ENCODE data around the gene LRRC26.
A peak's percentile ranks its signal among the peaks of the same experiment; 100 is the strongest.

LRRC26 gene

DNA sequence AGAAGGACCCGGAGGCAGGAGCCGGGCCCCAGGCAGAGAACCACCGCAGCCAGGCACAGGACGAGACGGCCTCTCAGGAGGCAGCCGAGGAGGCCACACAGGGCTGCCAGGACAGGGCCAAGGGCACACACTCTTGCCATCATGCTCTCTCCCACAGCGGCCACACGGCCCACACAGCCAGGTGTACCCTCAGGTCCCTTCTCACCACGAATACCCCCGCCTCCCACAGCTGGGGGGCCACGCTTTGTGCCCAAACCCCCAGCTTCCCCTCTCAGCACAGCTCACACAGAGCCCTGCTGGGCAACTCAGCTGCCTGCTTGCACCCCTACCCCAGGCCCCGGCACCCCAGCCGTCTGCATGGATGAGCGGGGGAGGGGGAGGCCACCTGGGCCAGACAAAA is 23.9 kb upstream of the LRRC26 start:
- ATAC-seq (replicated peaks) (no peak), DNase-seq (no peak)
- H3K27me3 Mint-ChIP-seq, result no peaks in the 10 kb centered on the region
- H3K4me3 Mint-ChIP-seq, result no peak overlapping the region
- no peaks in the 10 kb centered on the region for H3K9me3 Mint-ChIP-seq
- no peak overlapping the region for H3K27ac Mint-ChIP-seq
- H3K36me3 Mint-ChIP-seq (ENCODE audit: insufficient read depth), result peaks cover 18% of the 10 kb centered on the region
- H3K4me1 Mint-ChIP-seq (ENCODE audit: low read depth in 2 of 2), result peaks cover 16% of the 10 kb centered on the region in 2 donors

GRCh38 chr9:137192859-137193258 is 23.0 kb upstream of the LRRC26 start:
- no peaks in the 10 kb centered on the region for H3K27me3 Mint-ChIP-seq
- no peak overlapping the region for H3K27ac Mint-ChIP-seq
- H3K9me3 Mint-ChIP-seq, result no peaks in the 10 kb centered on the region
- no peak overlapping the region for H3K4me3 Mint-ChIP-seq
- no peak for ATAC-seq (replicated peaks)
- peaks cover 25% of the 10 kb centered on the region for H3K36me3 Mint-ChIP-seq (ENCODE audit: insufficient read depth)
- DNase-seq, result no peak
- peaks cover 16 to 18% of the 10 kb centered on the region in 2 donors for H3K4me1 Mint-ChIP-seq (ENCODE audit: low read depth in 2 of 2)

DNA sequence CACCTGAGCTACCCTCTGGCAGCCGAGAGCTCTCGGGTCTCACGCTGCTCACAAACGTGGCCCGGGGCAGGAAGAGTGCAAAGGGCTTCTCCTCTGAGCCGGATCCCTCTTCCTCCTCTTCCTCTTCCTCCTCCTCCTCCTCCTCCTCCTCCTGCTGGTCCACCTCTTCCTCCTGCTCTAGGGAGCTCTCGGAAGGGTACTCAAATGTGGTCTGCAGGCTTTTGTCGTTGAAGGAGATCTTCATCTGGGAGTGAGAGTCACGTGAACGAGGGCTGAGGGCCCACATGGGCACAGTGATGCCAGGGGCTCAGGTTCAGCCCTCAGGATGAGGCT is 22.6 kb upstream of the LRRC26 start:
- DNase-seq, result no peak
- Mint-ChIP-seq H3K9me3 (no peaks in the 10 kb centered on the region), H3K4me1 (ENCODE audit: low read depth in 2 of 2) (peaks cover 19 to 23% of the 10 kb centered on the region in 2 donors), H3K4me3 (no peak overlapping the region), H3K36me3 (ENCODE audit: insufficient read depth) (peaks cover 30% of the 10 kb centered on the region), H3K27me3 (no peaks in the 10 kb centered on the region), H3K27ac (no peak overlapping the region)
- no peak for ATAC-seq (replicated peaks)

- H3K27ac Mint-ChIP-seq, result peak overlapping the region in 1 of 2 donors; percentile 95
- no peak for ATAC-seq (replicated peaks)
- peaks cover 34% of the 10 kb centered on the region for H3K36me3 Mint-ChIP-seq (ENCODE audit: insufficient read depth)
- peaks cover 23 to 25% of the 10 kb centered on the region in 2 donors for H3K4me1 Mint-ChIP-seq (ENCODE audit: low read depth in 2 of 2)
- no peak for DNase-seq
- H3K9me3 Mint-ChIP-seq, result no peaks in the 10 kb centered on the region
- H3K27me3 Mint-ChIP-seq, result no peaks in the 10 kb centered on the region
- no peak overlapping the region for H3K4me3 Mint-ChIP-seq
Measured at GRCh38 chr9:137191691-137192447, 22.0 kb upstream of the LRRC26 start.

- H3K4me1 Mint-ChIP-seq (ENCODE audit: low read depth in 2 of 2), result peaks cover 29% of the 10 kb centered on the region in 2 donors
- ATAC-seq (replicated peaks) (no peak), DNase-seq (no peak)
- peak overlapping the region; percentile 86 to 95 for H3K27ac Mint-ChIP-seq
- no peaks in the 10 kb centered on the region for H3K27me3 Mint-ChIP-seq
- H3K36me3 Mint-ChIP-seq (ENCODE audit: insufficient read depth), result peaks cover 34% of the 10 kb centered on the region
- no peaks in the 10 kb centered on the region for H3K9me3 Mint-ChIP-seq
- H3K4me3 Mint-ChIP-seq, result peak overlapping the region in 1 of 2 donors; percentile 51
Measured at GRCh38 chr9:137191245-137191644, 21.4 kb upstream of the LRRC26 start.

DNA sequence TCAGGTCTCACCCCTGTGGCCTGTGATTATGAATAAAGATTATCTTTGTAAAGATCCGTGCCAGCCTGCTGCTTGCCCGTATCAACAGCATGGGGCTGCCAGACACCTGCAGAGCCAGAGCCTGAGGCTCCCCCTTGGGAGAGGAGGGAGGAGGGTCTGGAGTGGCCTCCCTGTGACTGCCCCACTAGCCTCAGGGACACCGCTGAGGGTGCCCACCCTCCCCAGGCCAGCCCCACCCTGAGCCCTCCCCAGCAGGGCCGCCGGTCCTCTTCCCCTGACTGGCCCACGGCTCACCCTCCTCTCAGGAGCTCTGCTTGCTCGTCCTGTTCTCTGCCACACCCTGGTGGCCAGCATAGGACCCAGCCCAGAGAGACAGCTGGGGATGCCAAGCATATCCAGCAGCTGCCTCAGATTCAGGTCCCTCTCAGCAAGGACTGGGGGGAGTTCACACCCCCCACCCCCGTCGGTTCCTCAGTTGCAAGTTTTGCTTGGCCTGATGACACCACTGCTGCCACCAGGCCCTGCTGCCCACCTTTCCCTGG is 20.5 kb upstream of the LRRC26 start:
- peak overlapping the region; percentile 91 to 92 for H3K4me3 Mint-ChIP-seq
- ATAC-seq (replicated peaks) (no peak), DNase-seq (no peak)
- peak overlapping the region; percentile 86 to 95 for H3K27ac Mint-ChIP-seq
- peaks cover 34% of the 10 kb centered on the region for H3K36me3 Mint-ChIP-seq (ENCODE audit: insufficient read depth)
- no peaks in the 10 kb centered on the region for H3K27me3 Mint-ChIP-seq
- H3K9me3 Mint-ChIP-seq, result no peaks in the 10 kb centered on the region
- H3K4me1 Mint-ChIP-seq (ENCODE audit: low read depth in 2 of 2), result peaks cover 29 to 31% of the 10 kb centered on the region in 2 donors

DNA sequence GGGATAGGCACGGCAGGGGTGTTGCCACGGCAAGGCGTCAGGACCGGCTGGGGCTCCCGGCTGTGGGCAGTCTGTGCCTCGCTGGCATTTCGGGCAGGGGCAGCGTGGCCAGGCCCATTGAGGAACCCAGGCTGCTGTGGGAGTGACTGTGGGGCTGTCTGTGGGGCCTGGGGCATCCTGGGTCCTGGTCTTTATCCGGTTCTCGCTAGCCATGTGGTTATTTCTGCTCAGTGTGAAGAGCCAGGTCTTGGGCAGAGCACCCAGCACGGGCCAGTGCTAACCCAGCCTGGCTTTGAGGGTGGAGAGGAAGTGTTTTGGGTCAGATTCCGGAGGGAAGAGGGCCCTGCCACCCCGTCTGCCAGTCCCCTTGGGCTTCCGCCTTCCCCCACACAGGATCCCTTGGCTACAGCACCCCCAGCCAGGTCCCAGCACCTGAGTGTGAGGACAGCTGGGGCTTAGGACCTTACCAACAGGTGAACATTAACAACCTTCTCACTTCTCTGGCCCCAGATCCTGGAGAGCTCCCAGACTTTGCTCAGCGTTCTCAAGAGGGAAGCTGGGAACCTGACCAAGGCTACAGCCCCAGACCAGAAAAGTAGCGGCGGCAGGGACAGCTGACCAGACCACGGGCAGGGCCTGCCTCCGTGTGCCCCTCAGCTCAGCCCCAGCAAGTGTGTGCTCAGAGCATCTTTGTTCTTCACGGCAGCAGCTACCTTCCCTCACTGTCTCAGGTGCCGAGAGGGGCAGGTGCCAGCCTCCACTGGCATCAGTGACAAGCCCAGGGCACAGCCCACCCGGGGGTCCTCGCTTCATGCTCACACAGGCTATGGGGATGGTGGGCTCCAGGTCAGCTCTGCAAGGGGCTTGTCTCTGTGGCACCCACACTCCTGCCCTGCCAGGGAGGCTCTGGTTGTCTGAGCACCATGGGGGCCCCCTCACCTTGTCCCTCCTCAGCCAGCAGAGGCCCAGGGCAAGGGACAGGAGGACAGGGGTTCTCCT is 19.7 kb upstream of the LRRC26 start:
- Mint-ChIP-seq H3K27me3 (no peaks in the 10 kb centered on the region), H3K4me3 (peak overlapping the region; percentile 91 to 92)
- no peak for ATAC-seq (replicated peaks)

DNA sequence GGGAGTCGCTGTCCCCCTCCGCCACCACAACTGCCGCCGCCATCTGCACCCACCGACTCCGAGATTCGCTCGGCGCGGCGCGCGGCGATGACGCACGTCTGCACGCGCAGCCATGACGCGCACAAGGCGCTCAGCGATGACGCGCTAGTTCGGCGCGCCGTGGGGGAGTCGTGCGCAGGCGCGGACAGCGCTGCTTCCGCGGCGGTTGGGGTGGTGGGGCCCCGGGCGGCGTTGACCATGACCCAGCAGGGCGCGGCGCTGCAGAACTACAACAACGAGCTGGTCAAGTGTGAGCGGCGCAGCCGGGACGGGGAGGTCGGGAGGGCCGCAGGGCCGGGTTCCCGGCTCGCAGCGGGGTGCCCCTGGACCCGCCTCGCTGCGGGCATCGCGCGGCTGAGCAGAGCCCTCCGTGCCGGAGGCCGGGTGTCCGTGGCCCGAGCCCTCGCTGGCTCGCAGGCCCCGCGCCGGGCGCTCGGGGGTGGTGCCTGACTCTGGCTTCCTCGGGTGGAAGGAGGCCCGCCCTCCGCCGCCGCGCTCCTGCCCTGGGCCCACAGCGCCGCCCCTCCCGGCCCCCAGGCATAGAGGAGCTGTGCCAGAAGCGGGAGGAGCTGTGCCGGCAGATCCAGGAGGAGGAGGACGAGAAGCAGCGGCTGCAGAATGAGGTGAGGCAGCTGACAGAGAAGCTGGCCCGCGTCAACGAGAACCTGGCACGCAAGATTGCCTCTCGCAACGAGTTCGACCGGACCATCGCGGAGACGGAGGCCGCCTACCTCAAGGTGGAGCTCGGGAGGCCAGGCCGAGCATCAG is 18.8 kb upstream of the LRRC26 start, which contains the start of the genes ANAPC2 and SSNA1:
Gene ANAPC2, minus strand, starts transcription at position 71 of the 807 bp plus-strand sequence. Its CDS starts 28 bp downstream, at position 43.
Gene SSNA1, plus strand, starts transcription at position 187 of the 807 bp plus-strand sequence. Its CDS starts 51 bp downstream, at position 238.
- peak; percentile 79 for ATAC-seq (replicated peaks)
- peaks cover 46% of the 10 kb centered on the region for H3K36me3 Mint-ChIP-seq (ENCODE audit: insufficient read depth)
- DNase-seq, result peak; percentile 92 to 96 (median 96)
- H3K27ac Mint-ChIP-seq, result peak within 1 kb of the TSS; percentile 82 to 95
- no peaks in the 10 kb centered on the region for H3K9me3 Mint-ChIP-seq
- H3K27me3 Mint-ChIP-seq, result no peaks in the 10 kb centered on the region
- H3K4me3 Mint-ChIP-seq, result peak within 1 kb of the TSS; percentile 91 to 92
- peaks cover 36 to 40% of the 10 kb centered on the region in 2 donors for H3K4me1 Mint-ChIP-seq (ENCODE audit: low read depth in 2 of 2)

More for the DNA sequence above, 19.7 kb upstream of the LRRC26 start:
- peaks cover 30 to 33% of the 10 kb centered on the region in 2 donors for H3K4me1 Mint-ChIP-seq (ENCODE audit: low read depth in 2 of 2)
- H3K27ac Mint-ChIP-seq, result peak overlapping the region; percentile 82 to 95
- peaks cover 37% of the 10 kb centered on the region for H3K36me3 Mint-ChIP-seq (ENCODE audit: insufficient read depth)
- H3K9me3 Mint-ChIP-seq, result no peaks in the 10 kb centered on the region
- no peak for DNase-seq

DNA sequence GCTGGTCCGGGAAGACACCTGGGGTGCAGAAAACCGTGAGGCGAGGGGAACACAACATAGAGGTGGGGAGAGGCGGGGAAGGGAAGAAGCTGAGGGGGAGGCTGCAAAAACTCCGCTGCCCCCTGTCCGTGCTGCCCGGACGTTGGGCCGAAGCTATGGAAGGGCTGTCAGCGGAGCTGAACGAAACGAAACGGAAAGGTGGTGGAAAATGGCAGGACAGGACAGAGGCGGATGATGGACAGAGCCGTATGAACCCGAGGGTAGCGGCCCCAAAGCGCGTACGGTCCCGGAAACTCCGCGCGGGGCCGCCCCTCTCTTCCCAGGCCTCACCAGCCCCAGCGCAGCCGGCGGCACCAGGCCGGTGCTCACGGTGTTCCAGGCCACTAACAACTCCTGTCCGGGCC is 18.2 kb upstream of the LRRC26 start:
- H3K36me3 Mint-ChIP-seq (ENCODE audit: insufficient read depth), result peaks cover 50% of the 10 kb centered on the region
- H3K27ac Mint-ChIP-seq, result peak overlapping the region; percentile 82 to 95
- DNase-seq (no peak), ATAC-seq (replicated peaks) (peak; percentile 26)
- no peaks in the 10 kb centered on the region for H3K9me3 Mint-ChIP-seq
- H3K4me1 Mint-ChIP-seq (ENCODE audit: low read depth in 2 of 2), result peaks cover 36 to 40% of the 10 kb centered on the region in 2 donors
- H3K4me3 Mint-ChIP-seq, result peak overlapping the region; percentile 91 to 92
- no peaks in the 10 kb centered on the region for H3K27me3 Mint-ChIP-seq

DNA sequence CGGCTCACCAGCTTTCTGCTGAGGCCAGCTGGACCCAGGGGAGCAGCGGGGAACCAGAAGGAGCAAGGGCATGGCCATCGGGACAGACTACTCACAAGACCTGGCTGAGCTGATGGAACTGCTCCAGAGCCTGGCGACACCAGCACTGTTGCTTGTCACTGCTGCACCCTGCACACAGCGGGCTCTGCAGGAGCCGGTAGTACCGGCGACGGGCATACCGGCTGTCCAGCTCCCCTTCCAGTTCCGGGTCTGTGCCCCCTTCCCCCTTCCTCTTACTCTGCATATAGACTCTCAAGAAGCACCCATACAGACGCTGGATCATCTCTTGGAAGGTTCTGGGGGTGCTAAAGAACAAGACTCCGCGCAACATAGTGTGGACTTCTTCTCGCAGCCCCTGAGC is 17.5 kb upstream of the LRRC26 start:
- Mint-ChIP-seq H3K36me3 (ENCODE audit: insufficient read depth) (peaks cover 51% of the 10 kb centered on the region), H3K4me3 (peak overlapping the region; percentile 91 to 92), H3K9me3 (no peaks in the 10 kb centered on the region), H3K27ac (peak overlapping the region; percentile 82 to 95), H3K4me1 (ENCODE audit: low read depth in 2 of 2) (peaks cover 36 to 40% of the 10 kb centered on the region in 2 donors), H3K27me3 (no peaks in the 10 kb centered on the region)
- ATAC-seq (replicated peaks), result no peak
- no peak for DNase-seq

- H3K36me3 Mint-ChIP-seq (ENCODE audit: insufficient read depth), result peaks cover 61% of the 10 kb centered on the region
- no peaks in the 10 kb centered on the region for H3K9me3 Mint-ChIP-seq
- no peaks in the 10 kb centered on the region for H3K27me3 Mint-ChIP-seq
- H3K4me1 Mint-ChIP-seq (ENCODE audit: low read depth in 2 of 2), result peaks cover 36 to 40% of the 10 kb centered on the region in 2 donors
- peak overlapping the region; percentile 91 to 92 for H3K4me3 Mint-ChIP-seq
- no peak for ATAC-seq (replicated peaks)
- no peak for DNase-seq
- no peak overlapping the region for H3K27ac Mint-ChIP-seq
Measured at GRCh38 chr9:137186385-137186784, 16.5 kb upstream of the LRRC26 start.

DNA sequence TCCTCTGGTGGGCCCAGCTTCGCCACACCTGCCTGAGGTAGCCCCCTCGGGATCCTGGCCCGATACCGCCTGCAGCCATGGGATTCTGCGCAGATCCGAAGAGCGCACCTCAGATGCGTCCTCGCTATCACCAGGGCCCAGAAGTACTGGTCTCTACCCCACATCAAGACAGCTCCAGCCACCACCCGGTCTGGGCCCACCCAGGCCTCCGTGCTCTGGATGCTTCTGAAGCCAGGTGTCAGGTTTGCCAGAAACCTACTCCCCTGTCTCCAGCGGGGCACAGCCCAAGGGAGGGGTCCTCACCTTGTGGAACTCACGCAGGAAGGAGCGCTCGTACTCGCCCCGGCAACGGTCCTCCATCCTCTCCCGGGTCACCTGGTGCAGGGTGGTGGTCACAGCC is 16.1 kb upstream of the LRRC26 start:
- peaks cover 63% of the 10 kb centered on the region for H3K36me3 Mint-ChIP-seq (ENCODE audit: insufficient read depth)
- H3K27ac Mint-ChIP-seq, result no peak overlapping the region
- H3K27me3 Mint-ChIP-seq, result no peaks in the 10 kb centered on the region
- H3K4me3 Mint-ChIP-seq, result no peak overlapping the region
- no peak for DNase-seq
- H3K4me1 Mint-ChIP-seq (ENCODE audit: low read depth in 2 of 2), result peaks cover 36 to 37% of the 10 kb centered on the region in 2 donors
- no peak for ATAC-seq (replicated peaks)
- no peaks in the 10 kb centered on the region for H3K9me3 Mint-ChIP-seq
